Duodenal mucosa (tissue), 2 donors: ENCODE results near the gene ARSB.
A peak's percentile ranks its signal among the peaks of the same experiment; 100 is the strongest.

Source experiments
- H3K27ac ChIP-seq: one replicate; pipeline ENCODE4 v1.7.0; 2013; ENCODE audit warnings: low read depth, low read length
- H3K27me3 ChIP-seq, 2 donors: one replicate each; pipeline ENCODE4 v1.7.0; 2013; ENCODE audit warnings: low read length in 2 of 2, control low read depth in 1 of 2; ENCODE audit not compliant: insufficient read depth in 2 of 2, control insufficient read depth in 1 of 2
- H3K36me3 ChIP-seq, 2 donors: one replicate each; pipeline ENCODE4 v1.7.0; 2013; ENCODE audit warnings: low read length in 2 of 2, control low read depth in 1 of 2; ENCODE audit not compliant: insufficient read depth in 2 of 2, control insufficient read depth in 1 of 2
- H3K4me1 ChIP-seq, 2 donors: one replicate each; pipeline ENCODE4 v1.7.0; 2013; ENCODE audit warnings: low read length in 2 of 2, control low read depth in 1 of 2; ENCODE audit not compliant: insufficient read depth in 2 of 2, control insufficient read depth in 1 of 2
- H3K4me3 ChIP-seq, 2 donors: one replicate each; pipeline ENCODE4 v1.7.0; 2013; ENCODE audit warnings: low read length in 2 of 2, low read depth in 1 of 2
- H3K9ac ChIP-seq, 2 donors: one replicate each; pipeline ENCODE4 v1.7.0; 2013; ENCODE audit warnings: low read length in 2 of 2, low read depth in 1 of 2
- H3K9me3 ChIP-seq, 2 donors: one replicate each; pipeline ENCODE4 v1.7.0; 2013; ENCODE audit warnings: low read length in 2 of 2, control low read depth in 1 of 2; ENCODE audit not compliant: control insufficient read depth in 1 of 2

ARSB gene

DNA sequence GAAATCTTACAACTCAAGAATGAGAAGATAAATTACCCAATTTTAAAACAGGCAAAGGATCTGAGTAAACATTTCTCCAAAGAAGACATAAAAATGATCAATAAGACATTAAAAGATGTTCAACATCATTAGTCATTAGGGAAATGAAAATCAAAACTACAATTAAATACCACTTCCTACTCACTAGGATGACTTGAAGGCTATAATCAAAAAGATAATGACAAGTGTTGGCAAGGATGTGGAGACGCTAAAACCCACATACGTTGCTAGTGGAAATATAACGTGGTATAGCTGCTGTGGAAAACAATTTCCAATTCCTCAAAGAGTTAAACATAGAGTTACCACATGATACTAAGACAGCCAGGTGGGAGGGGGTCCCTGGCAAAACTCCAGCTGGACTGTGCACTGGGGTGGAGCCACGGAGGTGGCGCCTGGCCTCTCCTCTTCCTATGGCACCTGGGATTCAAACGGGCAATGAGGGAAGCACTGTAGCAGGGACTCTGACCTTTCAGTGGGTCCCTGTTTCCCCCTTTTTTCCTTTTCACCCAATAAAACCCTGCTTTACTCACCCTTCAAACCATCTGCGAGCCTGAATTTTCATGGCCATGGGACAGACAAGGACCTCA, 5.9 kb downstream of the ARSB start:
- H3K27ac ChIP-seq = no peak overlapping the region
- peaks cover 8 to 23% of the 10 kb centered on the region in 2 donors for H3K4me1 ChIP-seq
- no peak overlapping the region for H3K9ac ChIP-seq
- H3K4me3 ChIP-seq = no peak overlapping the region
- H3K36me3 ChIP-seq = no peaks in the 10 kb centered on the region
- no peaks in the 10 kb centered on the region for H3K27me3 ChIP-seq
- H3K9me3 ChIP-seq = no peaks in the 10 kb centered on the region

DNA sequence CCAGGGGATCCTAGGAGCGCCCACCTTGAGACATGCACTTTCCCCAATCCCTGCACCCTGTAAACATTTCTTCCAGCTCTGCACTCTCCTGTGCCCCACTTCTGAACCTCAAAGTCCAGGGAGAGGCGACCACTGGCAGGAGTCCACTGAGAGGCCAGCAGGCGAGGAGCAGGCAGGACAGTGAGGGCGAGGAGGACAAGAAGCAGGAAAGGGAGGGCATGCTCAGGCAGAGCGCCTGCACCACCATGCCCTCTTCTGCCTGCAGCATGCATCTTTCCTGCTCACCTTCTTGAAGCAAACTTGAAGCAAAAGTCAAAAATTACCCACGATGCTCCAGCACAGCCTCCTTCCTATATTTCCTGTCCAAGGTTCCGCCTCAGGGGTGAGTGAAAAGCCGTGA, 10.1 kb downstream of the ARSB start:
- no peaks in the 10 kb centered on the region for H3K9me3 ChIP-seq
- no peak overlapping the region for H3K27ac ChIP-seq
- no peak overlapping the region for H3K4me3 ChIP-seq
- no peak overlapping the region for H3K9ac ChIP-seq
- H3K4me1 ChIP-seq = peaks cover 21 to 32% of the 10 kb centered on the region in 2 donors
- no peaks in the 10 kb centered on the region for H3K27me3 ChIP-seq
- no peaks in the 10 kb centered on the region for H3K36me3 ChIP-seq

DNA sequence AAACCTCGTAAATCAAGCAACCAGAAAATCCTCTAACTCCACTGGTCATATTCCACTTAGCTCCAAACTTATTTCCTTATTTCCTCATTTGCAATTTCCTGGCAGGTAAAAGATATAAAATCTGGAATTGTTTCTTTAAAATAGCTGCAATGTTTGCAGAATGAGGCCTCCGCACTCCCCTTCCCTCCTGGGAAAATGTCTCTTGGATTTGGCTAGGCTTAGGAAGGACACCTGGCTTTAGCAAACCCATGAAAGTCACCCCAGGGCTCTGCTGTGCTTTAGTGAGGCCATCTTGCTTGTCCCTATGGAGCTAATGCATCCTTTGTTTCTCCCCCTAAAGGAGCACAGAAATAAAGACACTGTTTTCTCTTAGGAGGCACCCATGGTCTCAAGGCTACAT, 10.5 kb downstream of the ARSB start:
- no peak overlapping the region for H3K9ac ChIP-seq
- no peaks in the 10 kb centered on the region for H3K27me3 ChIP-seq
- H3K9me3 ChIP-seq = no peaks in the 10 kb centered on the region
- H3K36me3 ChIP-seq = no peaks in the 10 kb centered on the region
- peaks cover 21 to 31% of the 10 kb centered on the region in 2 donors for H3K4me1 ChIP-seq
- no peak overlapping the region for H3K4me3 ChIP-seq
- H3K27ac ChIP-seq = no peak overlapping the region

DNA sequence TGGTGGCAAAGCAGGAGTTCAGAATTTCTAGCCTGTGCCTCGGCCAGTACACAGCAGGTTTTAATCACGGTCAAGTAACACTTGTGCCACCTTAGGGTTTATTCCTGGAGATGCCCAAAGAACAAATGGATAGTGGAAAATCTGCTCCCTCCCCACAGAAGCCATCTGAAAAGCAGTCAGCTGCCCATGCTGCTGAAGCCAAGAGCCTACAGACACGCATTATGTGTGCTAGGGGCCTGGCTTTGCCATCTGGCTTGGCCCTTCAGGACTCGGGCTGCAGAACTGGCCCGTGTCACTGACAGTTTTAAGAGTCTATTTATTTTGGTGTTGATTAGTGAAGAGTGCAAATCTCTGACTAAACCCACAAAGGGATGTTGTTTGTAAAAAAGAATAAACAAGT, 11.1 kb downstream of the ARSB start:
- no peak overlapping the region for H3K4me3 ChIP-seq
- no peaks in the 10 kb centered on the region for H3K27me3 ChIP-seq
- no peak overlapping the region for H3K9ac ChIP-seq
- no peak overlapping the region for H3K27ac ChIP-seq
- H3K4me1 ChIP-seq = peaks cover 21 to 31% of the 10 kb centered on the region in 2 donors
- no peaks in the 10 kb centered on the region for H3K36me3 ChIP-seq
- no peaks in the 10 kb centered on the region for H3K9me3 ChIP-seq

DNA sequence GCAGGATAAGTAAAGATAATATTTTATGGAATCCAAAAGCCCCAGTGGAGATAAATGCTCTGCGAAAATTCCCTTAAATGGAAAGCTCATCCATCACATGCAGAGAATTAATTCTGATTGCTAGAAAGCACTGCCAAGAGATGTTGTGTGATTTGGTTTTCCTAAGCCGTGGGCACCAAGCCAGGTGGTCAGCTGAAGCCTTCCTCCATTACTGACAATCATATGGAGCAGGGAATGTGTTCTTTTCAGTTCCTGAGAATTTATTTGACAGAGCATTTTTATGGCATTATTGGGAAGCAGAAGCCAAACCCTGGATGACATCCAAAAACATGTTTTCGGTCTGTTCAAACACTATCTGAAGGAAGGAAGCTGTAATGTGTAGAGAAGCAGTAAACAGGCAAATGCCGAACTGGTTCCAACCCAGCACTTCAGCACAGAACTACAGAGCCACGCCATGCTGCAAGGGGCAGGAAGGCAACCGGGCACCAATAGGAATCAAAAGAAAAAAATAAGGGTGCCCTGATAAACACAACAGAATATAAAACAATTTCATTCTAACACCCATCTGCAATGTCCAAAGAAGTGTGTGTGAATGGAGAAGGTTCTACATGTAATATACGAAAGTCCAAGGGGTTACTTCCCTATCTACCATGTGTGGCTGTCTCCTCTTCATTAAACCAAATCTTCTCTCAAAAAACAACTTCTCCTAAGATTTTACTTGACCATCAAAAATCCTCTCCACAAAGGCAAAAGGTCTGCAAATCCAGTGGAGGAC, 12.3 kb downstream of the ARSB start:
- Histone ChIP-seq H3K4me3 (peak overlapping the region in 1 of 2 donors; percentile 1), H3K9ac (peak overlapping the region in 1 of 2 donors; percentile 5), H3K27me3 (no peaks in the 10 kb centered on the region), H3K36me3 (no peaks in the 10 kb centered on the region), H3K27ac (peak overlapping the region; percentile 25), H3K4me1 (peaks cover 21 to 31% of the 10 kb centered on the region in 2 donors), H3K9me3 (no peaks in the 10 kb centered on the region)

DNA sequence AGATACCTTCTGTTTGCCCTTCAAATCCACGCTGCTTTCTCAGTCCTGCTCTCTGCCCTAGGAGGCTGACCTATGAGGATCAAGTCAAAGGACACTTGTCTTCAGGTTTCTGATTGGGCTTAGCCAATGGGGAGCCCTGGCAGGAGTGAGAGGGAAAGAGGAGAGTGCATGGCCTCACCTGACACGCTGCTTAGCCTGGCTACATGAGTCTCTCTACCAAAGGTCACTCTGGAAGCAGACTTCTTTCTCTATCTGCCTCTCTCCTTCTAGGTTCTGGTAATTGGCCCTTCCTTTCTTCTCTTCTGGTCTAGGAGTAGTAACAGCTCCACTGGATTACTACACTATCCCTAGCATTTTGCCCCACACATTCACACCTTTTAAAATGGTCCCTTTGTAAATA, 13.1 kb downstream of the ARSB start:
- Histone ChIP-seq H3K4me1 (peaks cover 21 to 31% of the 10 kb centered on the region in 2 donors), H3K9me3 (no peaks in the 10 kb centered on the region), H3K4me3 (no peak overlapping the region), H3K27me3 (no peaks in the 10 kb centered on the region), H3K27ac (no peak overlapping the region), H3K9ac (no peak overlapping the region), H3K36me3 (no peaks in the 10 kb centered on the region)

DNA sequence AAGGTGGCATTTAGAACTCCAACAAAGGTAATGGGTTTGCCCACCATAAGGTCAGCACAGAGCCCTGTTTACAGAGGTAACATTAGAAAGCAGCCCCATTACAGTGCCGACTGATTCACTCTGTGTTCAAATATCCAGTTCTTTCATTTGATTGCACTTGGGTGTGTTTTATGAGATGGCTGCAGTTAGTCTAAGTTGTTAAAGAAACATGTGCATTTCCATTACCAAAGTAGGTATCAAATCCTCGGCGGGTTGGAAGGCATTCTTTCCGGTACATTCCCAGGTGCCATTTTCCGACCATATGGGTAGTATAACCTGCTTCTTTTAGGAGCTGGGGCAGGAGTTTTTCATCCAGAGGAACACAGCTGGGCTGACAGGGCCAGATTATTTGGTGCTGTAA, 16.3 kb downstream of the ARSB start:
- no peak overlapping the region for H3K4me3 ChIP-seq
- no peaks in the 10 kb centered on the region for H3K27me3 ChIP-seq
- H3K4me1 ChIP-seq = peaks cover 18 to 21% of the 10 kb centered on the region in 2 donors
- H3K9me3 ChIP-seq = no peaks in the 10 kb centered on the region
- H3K9ac ChIP-seq = no peak overlapping the region
- no peak overlapping the region for H3K27ac ChIP-seq
- H3K36me3 ChIP-seq = no peaks in the 10 kb centered on the region

DNA sequence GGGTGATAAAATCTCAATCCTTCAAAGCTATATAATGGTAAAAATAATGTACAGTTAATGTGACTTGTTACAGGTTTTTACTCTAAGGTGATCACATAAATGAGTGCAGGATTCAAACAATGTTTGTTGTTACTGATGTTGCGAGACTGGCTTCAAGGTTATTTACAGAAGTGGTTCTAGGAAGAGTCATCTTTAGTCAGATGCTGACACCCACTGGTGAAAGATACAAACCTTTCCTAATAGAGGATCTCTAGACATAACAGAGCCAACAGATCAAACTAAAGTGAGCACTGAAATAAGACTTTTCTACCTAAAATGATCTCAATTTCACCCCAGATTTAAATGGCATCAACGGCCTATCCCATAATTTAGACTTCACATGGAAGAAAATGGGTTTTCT, 20.2 kb downstream of the ARSB start:
- Histone ChIP-seq H3K4me3 (no peak overlapping the region), H3K36me3 (no peaks in the 10 kb centered on the region), H3K9ac (no peak overlapping the region), H3K9me3 (no peaks in the 10 kb centered on the region), H3K27me3 (no peaks in the 10 kb centered on the region), H3K4me1 (no peaks in the 10 kb centered on the region), H3K27ac (no peak overlapping the region)

DNA sequence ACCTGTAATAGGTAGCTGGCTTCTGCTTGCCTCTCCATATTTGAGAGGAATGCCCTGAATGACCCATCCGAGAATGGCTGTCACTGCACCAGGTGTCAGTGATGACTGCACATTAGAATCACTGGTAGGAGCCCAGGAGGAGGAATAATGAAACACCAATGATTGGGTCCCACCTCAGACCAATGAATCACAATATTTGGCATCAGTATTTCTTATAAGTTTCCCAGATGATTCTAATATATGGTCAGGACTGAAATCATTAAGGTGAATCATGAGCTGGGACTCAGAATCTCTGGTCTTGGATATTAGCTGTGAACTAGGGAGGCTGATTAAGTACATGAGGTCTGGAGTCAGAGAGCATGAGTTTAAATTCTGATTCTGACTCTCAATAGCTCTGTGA, 23.4 kb downstream of the ARSB start:
- Histone ChIP-seq H3K27ac (no peak overlapping the region), H3K27me3 (no peaks in the 10 kb centered on the region), H3K36me3 (no peaks in the 10 kb centered on the region), H3K4me1 (peaks cover 0 to 4% of the 10 kb centered on the region in 2 donors), H3K9me3 (no peaks in the 10 kb centered on the region), H3K4me3 (no peak overlapping the region), H3K9ac (no peak overlapping the region)

DNA sequence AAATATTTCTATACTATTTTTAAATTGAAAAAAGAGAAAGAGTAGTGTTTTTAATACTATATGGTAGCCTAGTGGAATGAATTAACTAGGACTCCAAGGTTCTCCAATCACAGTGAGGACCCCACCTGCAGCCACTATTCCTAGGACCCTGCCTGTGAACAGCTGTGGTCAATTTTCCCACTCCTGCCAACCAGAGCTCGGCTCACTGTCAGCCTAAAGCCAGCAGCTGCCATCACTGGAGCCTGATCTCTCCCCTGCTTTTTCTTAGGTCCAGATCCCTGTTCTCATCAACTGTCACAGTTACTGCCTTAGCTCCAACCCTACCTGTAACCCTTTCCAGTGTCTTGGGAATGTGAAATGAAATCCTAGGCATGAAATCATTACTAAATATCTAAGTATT, 25.3 kb downstream of the ARSB start:
- H3K4me1 ChIP-seq = peaks cover 0 to 4% of the 10 kb centered on the region in 2 donors
- no peaks in the 10 kb centered on the region for H3K27me3 ChIP-seq
- H3K27ac ChIP-seq = no peak overlapping the region
- no peak overlapping the region for H3K9ac ChIP-seq
- no peaks in the 10 kb centered on the region for H3K9me3 ChIP-seq
- no peak overlapping the region for H3K4me3 ChIP-seq
- peaks cover 0 to 1% of the 10 kb centered on the region in 2 donors for H3K36me3 ChIP-seq
